HG02885 (cell line): ENCODE data around the gene DBF4B.
"Not testable (repeated sequence)": the region's sequence is repeated elsewhere in the genome, so short reads cannot be mapped to it uniquely, and the experiment has no call there.

ENCODE experiments used
- ATAC-seq: cut with Tn5 transposase; IDR thresholded peaks from one replicate; pipeline ENCODE4 v1.9.1; 2021; ENCODE audit warnings: mild to moderate bottlenecking; ENCODE audit not compliant: unreplicated experiment, poor library complexity

The DBF4B gene

DNA sequence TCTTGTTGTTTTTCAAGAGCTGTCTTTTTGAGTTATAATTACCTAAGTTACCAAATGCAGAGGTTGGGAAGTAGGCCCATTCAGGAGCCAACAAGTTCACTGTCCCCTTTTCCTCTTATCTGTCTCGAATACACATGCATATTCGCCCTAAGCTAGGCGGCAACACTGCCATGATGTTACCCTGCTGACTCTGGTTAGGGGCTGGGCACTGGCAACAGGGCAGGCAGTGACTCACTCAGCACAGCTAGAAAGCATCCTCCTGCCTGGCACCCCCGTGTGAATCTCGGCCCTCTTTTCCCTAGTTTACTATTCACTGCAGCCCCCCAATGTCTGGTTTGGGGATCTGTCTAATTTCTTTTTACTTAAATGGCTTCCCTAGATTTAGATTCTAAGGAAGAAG is 13.8 kb downstream of the DBF4B start:
- ATAC-seq: no peak

DNA sequence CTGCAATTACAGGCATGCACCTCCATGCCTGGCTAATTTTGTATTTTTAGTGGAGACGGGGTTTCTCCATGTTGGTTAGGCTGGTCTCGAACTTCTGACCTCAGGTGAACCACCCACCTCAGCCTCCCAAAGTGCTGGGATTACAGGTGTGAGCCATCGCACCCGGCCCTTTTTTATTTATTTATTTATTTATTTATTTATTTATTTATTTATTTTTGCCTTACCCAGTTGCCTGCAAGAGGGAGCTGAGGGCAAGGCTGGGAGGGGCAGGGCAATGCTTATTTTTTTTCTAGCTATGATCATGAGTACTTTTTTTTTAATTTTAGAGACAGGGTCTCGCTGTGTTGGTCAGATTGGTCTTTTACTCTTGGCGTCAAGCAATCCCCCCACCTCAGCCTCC is 17.7 kb downstream of the DBF4B start:
- not testable (repeated sequence) for ATAC-seq

DNA sequence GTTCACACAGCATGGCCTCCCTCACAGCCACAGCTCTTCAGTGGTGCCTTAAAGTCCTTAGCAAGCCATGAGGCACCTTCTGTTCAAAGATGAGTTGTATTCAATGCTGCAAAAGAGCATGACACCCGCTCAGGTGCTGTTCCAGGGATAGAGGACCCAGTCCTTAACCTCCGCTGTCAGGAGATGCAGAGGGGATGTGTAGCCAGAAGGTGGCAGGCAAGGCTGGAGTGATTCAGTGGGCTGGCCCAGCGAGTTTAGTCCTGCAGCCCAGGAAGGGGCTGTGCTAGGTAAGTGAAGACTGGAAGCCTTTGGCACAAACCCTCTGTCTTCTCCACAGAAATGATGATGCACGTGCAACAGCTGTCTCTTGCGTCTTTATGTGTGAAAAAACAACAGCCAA is 25.3 kb downstream of the DBF4B start:
- ATAC-seq: no peak

DNA sequence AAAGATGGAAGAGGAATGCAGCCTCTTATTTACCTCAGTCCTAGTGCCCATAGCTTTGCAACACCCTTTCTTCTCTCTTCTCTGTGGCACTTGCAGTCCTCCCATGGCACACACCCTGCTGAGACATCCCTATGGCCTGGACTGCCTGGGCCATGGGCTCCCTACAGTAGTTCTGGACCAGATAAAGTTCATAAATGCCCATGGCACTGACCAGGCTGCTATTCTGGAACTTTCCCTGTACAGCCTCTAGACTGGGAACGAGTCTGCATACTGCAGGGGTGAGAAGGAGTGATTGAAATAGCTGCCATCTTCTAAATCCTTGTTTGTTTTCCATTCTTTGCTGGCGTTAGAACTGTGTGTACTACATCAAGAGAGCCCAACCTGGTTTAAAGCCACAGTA is 25.8 kb downstream of the DBF4B start:
- ATAC-seq: no peak

GRCh38 chr17:44736551-44737240 is 28.2 kb downstream of the DBF4B start:
- ATAC-seq: no peak

- no peak for ATAC-seq
Observed at GRCh38 chr17:44738214-44738906, 29.9 kb downstream of the DBF4B start.

- ATAC-seq: no peak
Observed at GRCh38 chr17:44741316-44741715, 32.9 kb downstream of the DBF4B start.

DNA sequence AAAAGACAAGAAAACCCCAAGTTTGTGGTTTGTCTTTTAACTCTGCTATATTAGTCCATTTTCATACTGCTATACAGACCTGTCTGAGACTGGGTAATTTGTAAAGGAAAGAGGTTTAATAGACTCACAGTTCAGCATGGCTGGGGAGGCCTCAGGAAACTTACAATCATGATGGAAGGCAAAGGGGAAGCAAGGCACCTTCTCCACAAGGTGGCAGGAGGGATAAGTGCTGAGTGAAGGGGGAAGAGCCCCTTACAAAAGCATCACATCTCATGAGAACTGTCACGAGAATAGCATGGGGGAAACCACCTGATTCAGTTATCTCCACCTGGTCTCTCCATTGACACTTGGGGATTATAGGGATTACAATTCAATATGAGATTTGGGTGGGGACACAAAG is 36.8 kb downstream of the DBF4B start:
- ATAC-seq: no peak

DNA sequence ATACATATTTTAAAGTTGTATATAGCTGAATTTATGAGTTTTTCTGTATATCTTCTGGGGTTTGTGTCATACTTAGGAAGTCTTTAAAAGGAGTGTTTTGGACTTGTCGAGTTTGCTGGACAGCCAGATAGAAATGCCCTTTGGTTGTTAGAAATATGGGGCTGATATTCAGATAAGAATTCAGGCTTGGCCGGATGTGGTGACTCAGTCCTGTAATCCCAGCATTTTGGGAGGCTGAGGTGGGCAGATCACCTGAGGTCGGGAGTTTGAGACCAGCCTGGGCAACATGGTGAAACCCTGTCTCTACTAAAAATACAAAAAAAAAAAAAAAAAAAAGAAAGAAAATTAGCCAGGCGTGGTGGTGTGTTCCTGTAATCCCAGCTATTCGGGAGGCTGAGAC is 37.3 kb downstream of the DBF4B start:
- not testable (repeated sequence) for ATAC-seq

GRCh38 chr17:44747566-44747965 is 39.1 kb downstream of the DBF4B start:
- ATAC-seq: no peak

- ATAC-seq: no peak
Observed at GRCh38 chr17:44749076-44749979, 40.9 kb downstream of the DBF4B start.

GRCh38 chr17:44749980-44750318 is 41.5 kb downstream of the DBF4B start:
- no peak for ATAC-seq

- ATAC-seq: no peak
Observed at GRCh38 chr17:44751331-44751730, 42.9 kb downstream of the DBF4B start.

DNA sequence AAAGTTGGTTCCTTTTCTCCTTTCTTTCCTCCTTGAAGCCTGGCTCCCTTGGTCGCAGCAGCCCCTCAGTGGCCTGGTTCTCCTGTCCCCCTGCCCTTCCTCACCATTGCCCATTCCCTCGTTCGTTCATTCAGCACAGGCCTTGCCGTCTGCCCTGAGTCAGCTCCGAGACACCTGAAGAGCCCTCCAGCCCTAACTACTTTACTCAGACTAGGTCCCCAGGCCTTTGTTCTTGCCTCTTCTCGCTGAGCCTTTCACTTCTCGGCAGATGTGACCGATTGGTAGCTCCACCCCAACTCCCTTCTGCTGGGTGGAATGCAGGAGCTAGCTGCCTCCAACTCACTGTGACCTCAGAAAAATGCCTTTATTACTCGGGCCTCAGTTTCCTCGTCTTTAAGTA is 43.3 kb downstream of the DBF4B start:
- no peak for ATAC-seq

DNA sequence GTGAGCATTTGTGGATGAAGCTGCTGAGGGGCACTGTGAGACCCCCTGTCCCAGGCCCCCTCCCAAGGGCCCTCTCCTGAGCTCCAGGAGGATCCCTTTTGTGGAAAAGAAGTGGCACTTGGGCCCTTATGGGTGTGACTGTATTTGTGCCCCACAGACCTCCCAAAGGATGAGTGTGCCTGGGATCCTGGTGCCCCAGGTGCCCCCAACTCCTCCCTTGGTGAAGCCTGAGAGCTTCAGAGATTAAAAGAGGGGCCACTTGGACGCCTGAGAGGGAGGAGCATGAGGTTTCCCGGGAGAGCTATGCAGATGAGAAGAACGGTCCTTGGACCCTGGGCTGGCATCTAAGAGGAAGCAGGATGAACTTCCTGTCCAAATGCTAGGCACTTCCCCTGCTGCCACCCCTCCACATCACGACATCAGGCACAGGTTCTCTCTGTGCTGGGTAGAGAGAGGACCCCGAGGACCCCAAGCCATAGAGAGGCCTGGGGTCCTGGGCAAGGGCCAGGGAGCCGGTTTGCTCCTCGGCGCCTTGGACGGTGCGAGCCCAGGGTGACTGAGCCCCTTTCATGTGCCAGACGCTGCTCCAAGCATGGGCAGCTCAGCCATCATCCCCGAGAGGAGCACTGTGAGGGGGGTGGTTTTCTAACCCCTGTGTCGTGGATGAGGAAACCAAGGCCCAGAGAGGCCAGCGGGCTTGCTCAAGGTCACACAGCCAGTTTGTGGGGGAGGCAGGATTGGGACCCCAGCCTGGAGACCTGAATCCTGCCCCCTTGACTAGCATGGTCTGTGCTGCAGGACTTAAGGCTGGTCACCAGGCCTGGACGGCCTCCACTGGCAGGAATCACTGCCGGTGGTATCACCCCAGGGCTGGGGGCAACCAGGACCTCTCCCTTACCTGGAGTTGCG is 44.7 kb downstream of the DBF4B start:
- ATAC-seq: no peak

DNA sequence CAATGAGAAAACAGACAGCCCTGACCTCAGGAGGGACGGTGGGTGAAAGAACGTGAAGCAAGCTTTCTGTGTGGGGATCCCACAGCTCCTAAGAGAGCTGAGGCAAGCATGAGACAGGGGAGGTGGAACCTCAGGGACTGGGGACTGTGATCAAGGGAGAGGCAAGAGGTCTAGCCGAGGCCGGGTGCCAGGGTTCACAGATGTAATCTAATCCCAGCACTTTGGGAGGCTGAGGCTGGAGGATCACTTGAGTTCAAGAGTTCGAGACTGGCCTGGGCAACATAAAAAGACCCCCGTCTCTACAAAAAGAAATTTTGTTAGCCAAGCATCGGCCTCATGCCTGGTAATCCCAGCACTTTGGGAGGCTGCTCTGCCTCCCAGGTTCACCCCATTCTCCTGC is 45.8 kb downstream of the DBF4B start:
- ATAC-seq: no peak

- not testable (repeated sequence) for ATAC-seq
Observed at GRCh38 chr17:44755180-44755579, 46.7 kb downstream of the DBF4B start.

- ATAC-seq: no peak
Observed at GRCh38 chr17:44757045-44757917, 48.8 kb downstream of the DBF4B start.

DNA sequence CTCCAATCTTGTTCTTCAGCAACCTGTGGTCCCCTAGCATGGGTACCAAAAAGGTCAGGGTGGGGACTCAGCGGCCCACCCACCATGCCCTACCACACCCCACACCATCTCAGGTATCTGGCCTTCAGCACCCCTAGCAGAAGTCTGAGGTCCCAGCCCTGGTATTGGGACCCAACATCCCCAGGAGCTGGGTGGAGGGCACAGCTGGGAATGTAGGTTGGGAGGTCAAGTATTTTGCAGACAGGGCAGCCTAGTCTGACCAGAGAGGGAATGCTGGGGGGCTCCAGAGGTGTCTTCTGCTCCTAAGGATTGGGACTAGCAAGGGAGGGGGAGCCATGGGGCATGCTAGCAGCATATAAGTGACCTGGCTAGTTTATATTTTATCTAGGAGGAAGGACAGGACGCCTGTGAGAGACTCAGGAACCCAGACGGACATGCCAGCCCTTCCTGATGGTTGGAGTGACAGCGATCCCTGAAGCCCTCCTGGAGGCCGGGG is 49.5 kb downstream of the DBF4B start:
- no peak for ATAC-seq
